ENCODE data around the gene CTSO. TPM values are rescaled to one million over a fixed set of nuclear protein-coding genes. Genes with fewer than 3 reads are reported as not detected.
"Not testable (repeated sequence)": the region's sequence is repeated elsewhere in the genome, so short reads cannot be mapped to it uniquely, and the experiment has no call there.

The CTSO gene
- total and polyA plus RNA-seq, 3 donors from 2014 or later = 10.9 to 18.6 (median 16.7) TPM

- WGBS, 2 donors = 46 to 47% methylated on average over 3 of the region's 3 CpGs
- no peak for DNase-seq
- intact Hi-C loops (cut with DNase I; ENCODE audit: low total_unique reads) = no loop called here
- no peak for TF ChIP-seq POLR2A (IDR thresholded peaks at IDR 0.05)
- TF ChIP-seq CTCF (IDR thresholded peaks at IDR 0.05) = no peak
- Histone ChIP-seq H3K9me3 (no peaks in the 10 kb centered on the region), H3K27me3 (no peaks in the 10 kb centered on the region), H3K4me1 (no peaks in the 10 kb centered on the region), H3K36me3 (ENCODE audit: low read depth, missing control alignments) (no peaks in the 10 kb centered on the region), H3K4me3 (no peak overlapping the region), H3K27ac (no peak overlapping the region)
Observed at GRCh38 chr4:155904331-155904730, 49.3 kb downstream of the CTSO start.

GRCh38 chr4:155903453-155903852 lies 50.2 kb downstream of the CTSO start, which contains the start of gene TDO2:
Gene TDO2, plus strand, starts transcription at chr4:155903696. Its CDS starts 63 bp downstream, at chr4:155903759.
- intact Hi-C loops (cut with DNase I; ENCODE audit: low total_unique reads) = no loop called here
- H3K27ac ChIP-seq = no peak within 1 kb of the TSS
- DNase-seq = no peak
- H3K9me3 ChIP-seq = no peaks in the 10 kb centered on the region
- no peaks in the 10 kb centered on the region for H3K36me3 ChIP-seq (ENCODE audit: low read depth, missing control alignments)
- H3K4me1 ChIP-seq = no peaks in the 10 kb centered on the region
- WGBS, 2 donors = 45 to 62% methylated on average over 1 of the region's 1 CpG
- H3K27me3 ChIP-seq = no peaks in the 10 kb centered on the region
- no peak within 1 kb of the TSS for H3K4me3 ChIP-seq
- TF ChIP-seq POLR2A (IDR thresholded peaks at IDR 0.05) (no peak), CTCF (IDR thresholded peaks at IDR 0.05) (no peak)

- Histone ChIP-seq H3K27me3 (no peaks in the 10 kb centered on the region), H3K4me1 (no peaks in the 10 kb centered on the region), H3K4me3 (no peak overlapping the region), H3K9me3 (no peaks in the 10 kb centered on the region), H3K27ac (no peak overlapping the region), H3K36me3 (ENCODE audit: low read depth, missing control alignments) (no peaks in the 10 kb centered on the region)
- 86 to 91% methylated on average over 2 of the region's 2 CpGs for WGBS, 2 donors
- DNase-seq = no peak
- intact Hi-C loops (cut with DNase I; ENCODE audit: low total_unique reads) = no loop called here
- TF ChIP-seq POLR2A (IDR thresholded peaks at IDR 0.05) = no peak
- no peak for TF ChIP-seq CTCF (IDR thresholded peaks at IDR 0.05)
Observed at GRCh38 chr4:155901013-155901412, 52.7 kb downstream of the CTSO start.

- Histone ChIP-seq H3K4me3 (no peak overlapping the region), H3K36me3 (ENCODE audit: low read depth, missing control alignments) (no peaks in the 10 kb centered on the region), H3K9me3 (no peaks in the 10 kb centered on the region), H3K27me3 (no peaks in the 10 kb centered on the region), H3K4me1 (no peaks in the 10 kb centered on the region), H3K27ac (no peak overlapping the region)
- WGBS, 2 donors = 51 to 58% methylated on average over 1 of the region's 1 CpG
- DNase-seq = no peak
- TF ChIP-seq POLR2A (IDR thresholded peaks at IDR 0.05) = no peak
- no peak for TF ChIP-seq CTCF (IDR thresholded peaks at IDR 0.05)
- intact Hi-C loops (cut with DNase I; ENCODE audit: low total_unique reads) = no loop called here
Observed at GRCh38 chr4:155900381-155900780, 53.3 kb downstream of the CTSO start.

- Histone ChIP-seq H3K9me3 (no peaks in the 10 kb centered on the region), H3K4me1 (no peaks in the 10 kb centered on the region), H3K4me3 (no peak overlapping the region), H3K36me3 (ENCODE audit: low read depth, missing control alignments) (no peaks in the 10 kb centered on the region), H3K27me3 (no peaks in the 10 kb centered on the region), H3K27ac (no peak overlapping the region)
- no peak for TF ChIP-seq CTCF (IDR thresholded peaks at IDR 0.05)
- 18 to 26% methylated on average over 3 of the region's 3 CpGs for WGBS, 2 donors
- no peak for DNase-seq
- intact Hi-C loops (cut with DNase I; ENCODE audit: low total_unique reads) = no loop called here
Observed at GRCh38 chr4:155899891-155900290, 53.8 kb downstream of the CTSO start.

- H3K36me3 ChIP-seq (ENCODE audit: low read depth, missing control alignments); H3K27me3 ChIP-seq; H3K27ac ChIP-seq; intact Hi-C loops (cut with DNase I; ENCODE audit: low total_unique reads); DNase-seq; H3K4me3 ChIP-seq; H3K9me3 ChIP-seq; H3K4me1 ChIP-seq: not testable (repeated sequence)
- WGBS, 2 donors = 84 to 98% methylated on average over 2 of the region's 2 CpGs
Observed at GRCh38 chr4:155898371-155898770, 55.3 kb downstream of the CTSO start.

All from testis (tissue), 3 donors.